Gastroesophageal sphincter (tissue), 3 donors: ENCODE measurements around the gene KCNIP4.

Experiments
- CTCF ChIP-seq, 4 experiments: fragments of 200-600 bp in 2 of 4; fragments of 450-650 bp in 2 of 4; sonication (generic) in 1 of 4; IDR thresholded peaks; one replicate each; pipeline ENCODE4 v1.5.1; 2017 to 2019; ENCODE audit warnings: antibody characterized with exemption in 4 of 4, mild to moderate bottlenecking in 2 of 4, moderate library complexity in 2 of 4
- EP300 ChIP-seq: sonication (generic); formaldehyde crosslinking; IDR thresholded peaks from one replicate; pipeline ENCODE4 v1.6.1; 2017; ENCODE audit warnings: antibody characterized with exemption, mild to moderate bottlenecking
- POLR2A ChIP-seq, 2 donors: fragments of 450-650 bp; IDR thresholded peaks; one replicate each; pipeline ENCODE4 v1.6.1; 2017; ENCODE audit warnings: antibody characterized with exemption in 2 of 2, mild to moderate bottlenecking in 2 of 2, moderate library complexity in 1 of 2
- POLR2AphosphoS5 ChIP-seq: sonication (generic); formaldehyde crosslinking; IDR thresholded peaks from one replicate; pipeline ENCODE4 v1.6.1; 2017; ENCODE audit warnings: antibody characterized with exemption

- TF ChIP-seq CTCF (IDR thresholded peaks at IDR 0.05), result no peak
- TF ChIP-seq POLR2A (IDR thresholded peaks at IDR 0.05), result no peak
- no peak for TF ChIP-seq POLR2AphosphoS5
- no peak for TF ChIP-seq EP300
Observed at GRCh38 chr4:20809812-20810211, 1138.8 kb downstream of the KCNIP4 start.
